ENCODE results near the gene RWDD3.

The RWDD3 gene

DNA sequence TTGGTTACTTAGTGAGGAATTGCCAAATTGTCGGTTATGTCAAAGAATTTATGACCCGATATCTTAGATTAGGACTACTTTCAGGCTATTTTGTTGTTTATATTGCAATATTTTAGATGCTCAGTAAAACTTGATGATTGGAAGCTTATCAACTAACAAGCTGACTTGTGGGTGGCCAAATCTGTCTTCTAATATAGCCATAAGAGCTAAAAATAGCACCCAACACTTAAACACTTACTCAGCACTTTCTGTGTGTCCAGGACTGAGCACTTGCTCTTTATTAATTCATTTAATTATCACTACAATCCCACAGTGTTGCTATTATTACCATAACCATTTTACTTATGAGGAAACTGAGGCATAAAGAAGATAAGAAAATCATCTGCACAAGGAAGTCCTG is 50.4 kb downstream of the RWDD3 start:
- no peak overlapping the region for H3K4me3 ChIP-seq (ENCODE audit: control insufficient read depth, low read depth, low read length)
- TF ChIP-seq, protein P1, sequence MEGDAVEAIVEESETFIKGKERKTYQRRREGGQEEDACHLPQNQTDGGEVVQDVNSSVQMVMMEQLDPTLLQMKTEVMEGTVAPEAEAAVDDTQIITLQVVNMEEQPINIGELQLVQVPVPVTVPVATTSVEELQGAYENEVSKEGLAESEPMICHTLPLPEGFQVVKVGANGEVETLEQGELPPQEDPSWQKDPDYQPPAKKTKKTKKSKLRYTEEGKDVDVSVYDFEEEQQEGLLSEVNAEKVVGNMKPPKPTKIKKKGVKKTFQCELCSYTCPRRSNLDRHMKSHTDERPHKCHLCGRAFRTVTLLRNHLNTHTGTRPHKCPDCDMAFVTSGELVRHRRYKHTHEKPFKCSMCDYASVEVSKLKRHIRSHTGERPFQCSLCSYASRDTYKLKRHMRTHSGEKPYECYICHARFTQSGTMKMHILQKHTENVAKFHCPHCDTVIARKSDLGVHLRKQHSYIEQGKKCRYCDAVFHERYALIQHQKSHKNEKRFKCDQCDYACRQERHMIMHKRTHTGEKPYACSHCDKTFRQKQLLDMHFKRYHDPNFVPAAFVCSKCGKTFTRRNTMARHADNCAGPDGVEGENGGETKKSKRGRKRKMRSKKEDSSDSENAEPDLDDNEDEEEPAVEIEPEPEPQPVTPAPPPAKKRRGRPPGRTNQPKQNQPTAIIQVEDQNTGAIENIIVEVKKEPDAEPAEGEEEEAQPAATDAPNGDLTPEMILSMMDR (conservative IDR thresholded peaks at IDR 0.05; ENCODE audit: control insufficient read depth, insufficient read depth, low read depth, low read length) = no peak
- DNase-seq (ENCODE audit: low read depth) = no peak

DNA sequence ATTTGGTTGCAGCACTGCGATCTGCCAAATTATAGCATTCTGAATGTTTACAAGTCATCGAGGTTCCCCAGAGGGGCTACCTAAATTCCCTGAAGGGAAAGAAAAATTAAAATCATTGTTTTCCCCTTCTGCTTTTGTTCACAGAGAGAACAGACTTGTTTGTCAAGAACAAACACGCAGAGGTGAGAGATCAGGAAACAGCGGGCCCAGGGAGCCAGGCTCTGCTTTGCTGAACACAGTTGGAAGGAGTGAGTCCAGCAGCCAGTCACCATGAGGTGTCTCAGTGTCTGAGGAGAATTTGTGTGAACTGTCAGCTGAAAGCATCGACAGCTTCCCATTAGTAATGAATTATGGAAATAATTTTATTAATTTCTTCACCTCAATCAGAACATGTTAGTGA is 52.5 kb downstream of the RWDD3 start:
- H3K4me3 ChIP-seq (ENCODE audit: control insufficient read depth, low read depth, low read length) = no peak overlapping the region
- no peak for DNase-seq (ENCODE audit: low read depth)
- TF ChIP-seq, protein P1 (conservative IDR thresholded peaks at IDR 0.05; ENCODE audit: control insufficient read depth, insufficient read depth, low read depth, low read length) = no peak

- H3K4me3 ChIP-seq (ENCODE audit: control insufficient read depth, low read depth, low read length) = no peak overlapping the region
- TF ChIP-seq, protein P1 (conservative IDR thresholded peaks at IDR 0.05; ENCODE audit: control insufficient read depth, insufficient read depth, low read depth, low read length) = no peak
- no peak for DNase-seq (ENCODE audit: low read depth)
These were observed 53.1 kb downstream of the RWDD3 start for GRCh38 chr1:95287081-95287480.

GRCh38 chr1:95287825-95288224 is 53.8 kb downstream of the RWDD3 start:
- no peak for DNase-seq (ENCODE audit: low read depth)
- no peak overlapping the region for H3K4me3 ChIP-seq (ENCODE audit: control insufficient read depth, low read depth, low read length)
- TF ChIP-seq, protein P1 (conservative IDR thresholded peaks at IDR 0.05; ENCODE audit: control insufficient read depth, insufficient read depth, low read depth, low read length) = no peak
